DOHH2 (cell line): ENCODE results near the gene C11orf91.

Source experiments
- EZH2phosphoT487 ChIP-seq: fragments of 200-600 bp; sonication (generic); IDR thresholded peaks from 2 replicates; pipeline ENCODE4 v1.6.1; 2017; ENCODE audit warnings: borderline replicate concordance, mild to moderate bottlenecking, antibody characterized with exemption, low read length, moderate library complexity, mixed read lengths
- TF ChIP-seq, protein P1 (sequence below): fragments of 200-600 bp; sonication (generic); IDR thresholded peaks from one replicate; pipeline ENCODE4 v1.5.1; 2014; ENCODE audit warnings: antibody characterized with exemption, mild to moderate bottlenecking, low read depth, low read length; ENCODE audit not compliant: poor library complexity, severe bottlenecking

DNA sequence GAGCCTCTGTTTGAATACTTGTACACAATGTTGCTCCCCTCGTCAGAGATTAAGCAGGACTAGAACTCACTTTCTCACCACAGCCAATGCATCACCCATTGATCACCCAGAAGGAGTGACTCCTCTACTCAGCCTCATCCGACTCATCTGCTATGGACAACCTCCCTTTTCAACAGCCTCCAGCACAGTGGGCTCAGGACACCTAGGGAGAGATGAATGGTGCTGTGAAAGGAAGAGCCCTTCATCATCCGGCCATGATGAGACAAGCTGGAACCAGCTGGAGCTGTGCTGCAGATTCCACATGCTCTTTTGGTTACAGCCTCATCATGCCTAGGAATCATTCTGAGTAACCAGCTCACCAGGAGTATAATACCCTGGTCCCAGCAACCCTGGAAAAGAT, 15.5 kb downstream of the C11orf91 start:
- TF ChIP-seq, protein P1, sequence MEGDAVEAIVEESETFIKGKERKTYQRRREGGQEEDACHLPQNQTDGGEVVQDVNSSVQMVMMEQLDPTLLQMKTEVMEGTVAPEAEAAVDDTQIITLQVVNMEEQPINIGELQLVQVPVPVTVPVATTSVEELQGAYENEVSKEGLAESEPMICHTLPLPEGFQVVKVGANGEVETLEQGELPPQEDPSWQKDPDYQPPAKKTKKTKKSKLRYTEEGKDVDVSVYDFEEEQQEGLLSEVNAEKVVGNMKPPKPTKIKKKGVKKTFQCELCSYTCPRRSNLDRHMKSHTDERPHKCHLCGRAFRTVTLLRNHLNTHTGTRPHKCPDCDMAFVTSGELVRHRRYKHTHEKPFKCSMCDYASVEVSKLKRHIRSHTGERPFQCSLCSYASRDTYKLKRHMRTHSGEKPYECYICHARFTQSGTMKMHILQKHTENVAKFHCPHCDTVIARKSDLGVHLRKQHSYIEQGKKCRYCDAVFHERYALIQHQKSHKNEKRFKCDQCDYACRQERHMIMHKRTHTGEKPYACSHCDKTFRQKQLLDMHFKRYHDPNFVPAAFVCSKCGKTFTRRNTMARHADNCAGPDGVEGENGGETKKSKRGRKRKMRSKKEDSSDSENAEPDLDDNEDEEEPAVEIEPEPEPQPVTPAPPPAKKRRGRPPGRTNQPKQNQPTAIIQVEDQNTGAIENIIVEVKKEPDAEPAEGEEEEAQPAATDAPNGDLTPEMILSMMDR = no peak
- no peak for TF ChIP-seq EZH2phosphoT487
